Measurements from ENCODE around the gene LSM7. TPM values are rescaled to one million over a fixed set of nuclear protein-coding genes. Genes with fewer than 3 reads are reported as not detected.

Gene LSM7
- polyA plus RNA-seq, 1 donor from 2014 or later: 550 TPM

GRCh38 chr19:2290441-2291184, 37.8 kb downstream of the LSM7 start:
- no peak overlapping the region for H3K27ac ChIP-seq (ENCODE audit: low read length)
- peak overlapping the region; percentile 23 for H3K9ac ChIP-seq (ENCODE audit: low read length)
- no peaks in the 10 kb centered on the region for H3K79me2 ChIP-seq (replicated peaks; ENCODE audit: insufficient read depth, low read length)
- H4K20me1 ChIP-seq (ENCODE audit: insufficient read depth): no peaks in the 10 kb centered on the region
- no peaks in the 10 kb centered on the region for H3F3A ChIP-seq (ENCODE audit: insufficient read depth, low read length, poor library complexity, severe bottlenecking)
- no peaks in the 10 kb centered on the region for H3K9me2 ChIP-seq (ENCODE audit: insufficient read depth, low read length)
- peak overlapping the region; percentile 69 for H3K4me3 ChIP-seq (ENCODE audit: low read length)
- H3K36me3 ChIP-seq (ENCODE audit: insufficient read depth, low read length): no peaks in the 10 kb centered on the region
- H3K4me2 ChIP-seq (ENCODE audit: low read length): peak overlapping the region; percentile 62
- no peaks in the 10 kb centered on the region for H3K9me3 ChIP-seq (ENCODE audit: low read length)
- no peak overlapping the region for H2AFZ ChIP-seq (ENCODE audit: low read depth, low read length)
- TF ChIP-seq RAD21 (conservative IDR thresholded peaks at IDR 0.05) (no peak), EP300 (conservative IDR thresholded peaks at IDR 0.05; ENCODE audit: poor library complexity, severe bottlenecking) (no peak), CTCF (IDR thresholded peaks at IDR 0.05; ENCODE audit: poor library complexity, severe bottlenecking) (no peak), EZH2 (IDR thresholded peaks at IDR 0.05; ENCODE audit: borderline replicate concordance, insufficient read depth, low read length, poor library complexity, severe bottlenecking) (no peak), POLR2AphosphoS5 (IDR thresholded peaks at IDR 0.05) (no peak), REST (IDR thresholded peaks at IDR 0.05; ENCODE audit: borderline replicate concordance) (no peak), MXI1 (conservative IDR thresholded peaks at IDR 0.05; ENCODE audit: poor library complexity, severe bottlenecking) (no peak), SMC3 (conservative IDR thresholded peaks at IDR 0.05; ENCODE audit: poor library complexity) (no peak), TAF1 (IDR thresholded peaks at IDR 0.05; ENCODE audit: low read depth) (no peak)
- peaks cover 56% of the 10 kb centered on the region for H3K27me3 ChIP-seq (ENCODE audit: insufficient read depth, low read depth, low read length)

- TF ChIP-seq SMC3 (conservative IDR thresholded peaks at IDR 0.05; ENCODE audit: poor library complexity) (no peak), REST (IDR thresholded peaks at IDR 0.05; ENCODE audit: borderline replicate concordance) (no peak), CTCF (IDR thresholded peaks at IDR 0.05; ENCODE audit: poor library complexity, severe bottlenecking) (no peak), EP300 (conservative IDR thresholded peaks at IDR 0.05; ENCODE audit: poor library complexity, severe bottlenecking) (no peak), RAD21 (conservative IDR thresholded peaks at IDR 0.05) (no peak), POLR2AphosphoS5 (IDR thresholded peaks at IDR 0.05) (no peak), TAF1 (IDR thresholded peaks at IDR 0.05; ENCODE audit: low read depth) (no peak)
- Histone ChIP-seq H3K9me2 (ENCODE audit: insufficient read depth, low read length) (no peaks in the 10 kb centered on the region), H3K4me2 (ENCODE audit: low read length) (no peak overlapping the region), H3F3A (ENCODE audit: insufficient read depth, low read length, poor library complexity, severe bottlenecking) (no peaks in the 10 kb centered on the region), H3K9me3 (ENCODE audit: low read length) (no peaks in the 10 kb centered on the region), H3K27ac (ENCODE audit: low read length) (no peak overlapping the region), H3K27me3 (ENCODE audit: insufficient read depth, low read depth, low read length) (peaks cover 56% of the 10 kb centered on the region), H3K79me2 (replicated peaks; ENCODE audit: insufficient read depth, low read length) (no peaks in the 10 kb centered on the region), H4K20me1 (ENCODE audit: insufficient read depth) (no peaks in the 10 kb centered on the region), H2AFZ (ENCODE audit: low read depth, low read length) (no peak overlapping the region), H3K4me3 (ENCODE audit: low read length) (peak overlapping the region; percentile 46), H3K9ac (ENCODE audit: low read length) (no peak overlapping the region), H3K36me3 (ENCODE audit: insufficient read depth, low read length) (no peaks in the 10 kb centered on the region)
These were observed 38.5 kb downstream of the LSM7 start for GRCh38 chr19:2289714-2290435.

Data from neural cell (in vitro differentiated cells).